VCaP (cell line): ENCODE measurements around the gene TMPRSS4.

ENCODE experiments used
- H3K27ac ChIP-seq: fragments of 450-650 bp; 2 replicates; pipeline ENCODE4 v1.5.1; 2017
- TF ChIP-seq, protein P1 (sequence below): fragments of 450-650 bp; conservative IDR thresholded peaks from 2 replicates; pipeline ENCODE4 v1.5.1; 2017; ENCODE audit warnings: mild to moderate bottlenecking, moderate library complexity

TMPRSS4 gene

DNA sequence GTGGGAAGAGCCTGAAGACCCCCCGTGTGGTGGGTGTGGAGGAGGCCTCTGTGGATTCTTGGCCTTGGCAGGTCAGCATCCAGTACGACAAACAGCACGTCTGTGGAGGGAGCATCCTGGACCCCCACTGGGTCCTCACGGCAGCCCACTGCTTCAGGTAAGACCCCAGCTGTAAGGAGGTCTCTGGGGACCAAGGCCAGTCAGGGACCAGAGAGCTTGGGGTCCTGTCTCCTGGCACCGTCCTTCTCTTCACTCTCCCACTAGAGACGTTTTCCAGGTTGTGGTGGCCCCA is 34.8 kb downstream of the TMPRSS4 start:
- H3K27ac ChIP-seq: no peak overlapping the region
- TF ChIP-seq, protein P1, sequence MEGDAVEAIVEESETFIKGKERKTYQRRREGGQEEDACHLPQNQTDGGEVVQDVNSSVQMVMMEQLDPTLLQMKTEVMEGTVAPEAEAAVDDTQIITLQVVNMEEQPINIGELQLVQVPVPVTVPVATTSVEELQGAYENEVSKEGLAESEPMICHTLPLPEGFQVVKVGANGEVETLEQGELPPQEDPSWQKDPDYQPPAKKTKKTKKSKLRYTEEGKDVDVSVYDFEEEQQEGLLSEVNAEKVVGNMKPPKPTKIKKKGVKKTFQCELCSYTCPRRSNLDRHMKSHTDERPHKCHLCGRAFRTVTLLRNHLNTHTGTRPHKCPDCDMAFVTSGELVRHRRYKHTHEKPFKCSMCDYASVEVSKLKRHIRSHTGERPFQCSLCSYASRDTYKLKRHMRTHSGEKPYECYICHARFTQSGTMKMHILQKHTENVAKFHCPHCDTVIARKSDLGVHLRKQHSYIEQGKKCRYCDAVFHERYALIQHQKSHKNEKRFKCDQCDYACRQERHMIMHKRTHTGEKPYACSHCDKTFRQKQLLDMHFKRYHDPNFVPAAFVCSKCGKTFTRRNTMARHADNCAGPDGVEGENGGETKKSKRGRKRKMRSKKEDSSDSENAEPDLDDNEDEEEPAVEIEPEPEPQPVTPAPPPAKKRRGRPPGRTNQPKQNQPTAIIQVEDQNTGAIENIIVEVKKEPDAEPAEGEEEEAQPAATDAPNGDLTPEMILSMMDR: no peak

DNA sequence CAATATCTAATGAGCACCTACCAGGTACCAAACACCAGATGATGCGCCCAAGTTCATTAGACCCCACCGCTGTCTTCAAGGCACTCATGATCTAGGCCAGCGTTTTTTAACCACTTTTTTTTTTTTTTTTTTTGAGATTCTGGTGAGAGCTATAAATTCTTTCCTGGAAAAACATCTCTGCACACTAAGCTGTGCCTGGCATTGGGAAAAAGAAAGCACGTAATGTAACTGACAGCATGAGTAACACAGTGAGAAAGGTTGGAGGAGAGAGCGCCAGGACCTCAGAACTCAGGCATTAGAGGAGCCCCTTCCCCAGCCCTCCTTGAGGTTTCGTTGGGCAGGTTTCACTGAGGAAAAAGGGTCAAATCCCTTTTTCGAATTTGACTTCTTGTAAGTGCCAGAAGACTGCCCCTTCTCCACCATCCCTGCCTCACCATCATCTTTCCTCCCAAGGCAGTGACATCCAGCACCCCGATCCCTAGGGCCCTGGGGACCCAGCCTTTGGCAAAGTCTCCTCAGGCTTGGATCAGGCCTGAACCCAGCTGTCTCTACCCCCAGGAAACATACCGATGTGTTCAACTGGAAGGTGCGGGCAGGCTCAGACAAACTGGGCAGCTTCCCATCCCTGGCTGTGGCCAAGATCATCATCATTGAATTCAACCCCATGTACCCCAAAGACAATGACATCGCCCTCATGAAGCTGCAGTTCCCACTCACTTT is 36.0 kb downstream of the TMPRSS4 start:
- no peak overlapping the region for H3K27ac ChIP-seq
- TF ChIP-seq, protein P1: no peak

DNA sequence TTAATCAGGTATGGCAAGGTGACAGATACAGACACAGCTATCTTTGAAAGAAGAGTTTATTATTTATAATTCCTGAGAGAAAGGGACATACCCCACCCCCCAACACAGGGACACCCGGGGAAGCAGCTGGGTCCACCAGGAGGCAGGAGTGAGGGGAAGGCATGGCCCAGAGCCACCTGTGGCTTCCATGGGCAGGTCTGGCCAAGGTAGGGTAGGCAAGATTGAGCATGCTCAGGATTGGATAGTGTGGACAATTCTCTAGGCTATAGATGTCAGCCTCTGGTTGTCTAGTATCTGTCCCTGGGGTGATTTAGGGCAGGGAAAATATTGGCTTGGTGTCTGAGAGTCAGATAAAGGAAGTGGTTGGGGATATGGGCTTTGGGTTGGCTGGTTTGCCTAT is 37.4 kb downstream of the TMPRSS4 start:
- TF ChIP-seq, protein P1: no peak
- no peak overlapping the region for H3K27ac ChIP-seq

DNA sequence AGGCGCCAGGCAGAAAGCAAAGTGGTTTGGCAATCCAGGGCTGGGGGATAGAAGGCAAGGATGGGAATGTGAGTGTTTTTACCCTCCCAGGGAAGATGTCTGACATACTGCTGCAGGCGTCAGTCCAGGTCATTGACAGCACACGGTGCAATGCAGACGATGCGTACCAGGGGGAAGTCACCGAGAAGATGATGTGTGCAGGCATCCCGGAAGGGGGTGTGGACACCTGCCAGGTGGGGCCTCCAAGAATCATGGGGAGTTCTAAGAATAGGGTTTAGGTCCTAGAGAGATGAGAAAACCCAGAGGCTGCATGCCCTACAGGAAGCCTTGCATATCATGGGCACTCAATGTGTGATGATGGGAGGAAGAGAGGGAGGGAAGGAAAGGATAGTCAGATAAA is 38.2 kb downstream of the TMPRSS4 start:
- H3K27ac ChIP-seq: no peak overlapping the region
- TF ChIP-seq, protein P1: no peak

DNA sequence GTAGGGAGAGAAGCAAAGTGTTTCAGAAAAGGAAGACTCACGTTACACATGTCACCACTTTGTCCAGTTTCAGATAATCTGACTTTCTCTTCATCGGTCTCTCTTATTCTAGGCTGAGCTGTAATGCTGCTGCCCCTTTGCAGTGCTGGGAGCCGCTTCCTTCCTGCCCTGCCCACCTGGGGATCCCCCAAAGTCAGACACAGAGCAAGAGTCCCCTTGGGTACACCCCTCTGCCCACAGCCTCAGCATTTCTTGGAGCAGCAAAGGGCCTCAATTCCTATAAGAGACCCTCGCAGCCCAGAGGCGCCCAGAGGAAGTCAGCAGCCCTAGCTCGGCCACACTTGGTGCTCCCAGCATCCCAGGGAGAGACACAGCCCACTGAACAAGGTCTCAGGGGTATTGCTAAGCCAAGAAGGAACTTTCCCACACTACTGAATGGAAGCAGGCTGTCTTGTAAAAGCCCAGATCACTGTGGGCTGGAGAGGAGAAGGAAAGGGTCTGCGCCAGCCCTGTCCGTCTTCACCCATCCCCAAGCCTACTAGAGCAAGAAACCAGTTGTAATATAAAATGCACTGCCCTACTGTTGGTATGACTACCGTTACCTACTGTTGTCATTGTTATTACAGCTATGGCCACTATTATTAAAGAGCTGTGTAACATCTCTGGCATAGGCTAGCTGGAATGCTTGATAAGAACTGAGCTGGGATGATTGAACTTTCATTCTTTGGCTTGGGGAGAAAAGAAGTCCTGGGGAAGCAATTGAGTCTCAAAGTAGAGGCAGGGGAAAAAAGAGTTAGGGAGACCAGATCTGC is 41.1 kb downstream of the TMPRSS4 start:
- TF ChIP-seq, protein P1: no peak
- no peak overlapping the region for H3K27ac ChIP-seq

DNA sequence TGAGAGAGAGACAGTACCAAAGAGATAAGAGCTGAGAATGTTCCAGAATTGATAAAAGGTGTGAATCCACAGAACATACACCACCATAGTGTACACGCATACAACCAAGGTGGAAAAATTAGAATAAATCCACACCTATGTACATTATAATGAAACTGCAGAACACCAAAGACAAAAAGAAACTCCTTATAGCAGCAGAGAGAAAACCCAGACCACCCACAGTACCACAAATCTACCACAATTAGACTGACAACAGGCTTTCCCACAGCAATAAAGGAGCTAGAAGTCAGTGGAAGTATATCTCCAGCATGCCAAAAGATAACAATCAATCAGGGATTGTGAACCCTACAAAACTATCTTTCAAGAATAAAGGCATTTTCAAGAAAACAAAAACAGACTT is 43.9 kb downstream of the TMPRSS4 start:
- TF ChIP-seq, protein P1: no peak
- no peak overlapping the region for H3K27ac ChIP-seq

DNA sequence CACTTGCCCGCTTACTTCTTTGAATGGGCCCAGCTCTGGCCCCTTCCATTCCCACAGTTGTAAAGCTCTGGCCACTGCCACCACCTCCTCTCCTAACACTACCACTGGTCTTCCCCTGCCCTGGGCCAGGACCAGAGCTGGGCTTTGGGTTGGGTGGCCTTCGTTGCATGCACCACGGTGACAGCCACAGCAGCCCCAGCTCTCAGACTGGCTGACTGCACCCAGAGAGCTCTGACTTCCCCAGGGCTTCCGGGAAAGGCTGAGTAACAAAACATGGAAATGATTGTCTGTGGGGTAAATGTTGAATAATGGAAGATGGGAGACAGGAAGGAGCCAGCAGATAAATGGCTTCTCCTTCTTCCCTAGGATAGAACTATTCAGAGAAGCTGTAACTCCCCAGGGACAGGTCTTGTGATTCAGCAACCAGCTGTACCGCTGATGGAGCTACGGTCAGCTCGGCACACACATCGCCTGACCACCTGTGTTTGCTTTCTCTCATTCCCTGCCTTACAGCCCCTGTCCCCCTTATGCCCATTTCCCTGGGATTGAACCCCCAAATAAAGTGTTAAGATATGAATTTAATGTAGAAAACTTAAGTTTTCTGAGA is 48.2 kb downstream of the TMPRSS4 start:
- H3K27ac ChIP-seq: no peak overlapping the region
- TF ChIP-seq, protein P1: no peak
